ENCODE results near the gene AGAP1.

GRCh38 chr2:235587202-235587601, 93.4 kb downstream of the AGAP1 start:
- TF ChIP-seq, protein P1, sequence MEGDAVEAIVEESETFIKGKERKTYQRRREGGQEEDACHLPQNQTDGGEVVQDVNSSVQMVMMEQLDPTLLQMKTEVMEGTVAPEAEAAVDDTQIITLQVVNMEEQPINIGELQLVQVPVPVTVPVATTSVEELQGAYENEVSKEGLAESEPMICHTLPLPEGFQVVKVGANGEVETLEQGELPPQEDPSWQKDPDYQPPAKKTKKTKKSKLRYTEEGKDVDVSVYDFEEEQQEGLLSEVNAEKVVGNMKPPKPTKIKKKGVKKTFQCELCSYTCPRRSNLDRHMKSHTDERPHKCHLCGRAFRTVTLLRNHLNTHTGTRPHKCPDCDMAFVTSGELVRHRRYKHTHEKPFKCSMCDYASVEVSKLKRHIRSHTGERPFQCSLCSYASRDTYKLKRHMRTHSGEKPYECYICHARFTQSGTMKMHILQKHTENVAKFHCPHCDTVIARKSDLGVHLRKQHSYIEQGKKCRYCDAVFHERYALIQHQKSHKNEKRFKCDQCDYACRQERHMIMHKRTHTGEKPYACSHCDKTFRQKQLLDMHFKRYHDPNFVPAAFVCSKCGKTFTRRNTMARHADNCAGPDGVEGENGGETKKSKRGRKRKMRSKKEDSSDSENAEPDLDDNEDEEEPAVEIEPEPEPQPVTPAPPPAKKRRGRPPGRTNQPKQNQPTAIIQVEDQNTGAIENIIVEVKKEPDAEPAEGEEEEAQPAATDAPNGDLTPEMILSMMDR (IDR thresholded peaks at IDR 0.05) = no peak
- no peak for TF ChIP-seq POLR2AphosphoS5 (IDR thresholded peaks at IDR 0.05)
